ENCODE measurements around the gene THAP3.

Gene THAP3

DNA sequence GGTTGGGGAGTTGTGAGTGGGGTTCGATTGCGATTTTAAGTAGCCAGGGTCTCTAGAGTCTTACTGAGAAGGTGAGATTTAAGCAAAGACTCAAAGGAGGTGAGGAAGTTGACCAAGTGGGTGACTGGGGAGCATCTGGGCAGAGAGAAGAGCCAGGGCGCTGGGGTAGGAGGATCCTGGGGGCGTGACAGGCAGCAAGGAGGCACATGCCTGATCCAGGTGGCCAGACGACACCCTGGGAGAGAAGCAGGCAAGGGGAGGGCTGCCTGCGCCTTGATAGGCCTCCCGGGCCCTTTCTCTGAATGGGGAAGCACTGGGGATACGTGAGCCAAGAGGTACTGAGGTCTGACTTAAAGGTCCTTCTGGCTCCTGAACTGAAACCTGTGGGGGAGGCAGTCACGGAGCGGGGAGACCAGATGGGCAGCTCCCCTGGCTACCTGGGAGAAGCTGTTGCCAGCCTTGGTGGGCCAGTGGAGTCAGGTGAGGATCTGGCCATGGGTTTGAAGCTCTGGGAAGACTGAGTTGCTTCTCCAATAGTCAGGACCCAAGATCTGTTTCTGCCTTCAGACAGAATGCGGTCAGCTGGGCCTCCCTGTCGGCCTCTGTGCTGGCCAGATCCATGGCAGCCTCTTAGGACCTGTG, 39.5 kb upstream of the THAP3 start:
- no peaks in the 10 kb centered on the region for H3K27me3 ChIP-seq (ENCODE audit: control insufficient read depth, insufficient read depth, low read length)
- no peak overlapping the region for H3K9ac ChIP-seq (ENCODE audit: low read length)
- peaks cover 19% of the 10 kb centered on the region for H3K36me3 ChIP-seq (ENCODE audit: control insufficient read depth, insufficient read depth, low read length)
- no peak overlapping the region for H3K27ac ChIP-seq (ENCODE audit: low read depth, low read length)
- H3K4me1 ChIP-seq (ENCODE audit: control insufficient read depth, insufficient read depth, low read length): peaks cover 15% of the 10 kb centered on the region
- H3K4me3 ChIP-seq (ENCODE audit: low read length): no peak overlapping the region

DNA sequence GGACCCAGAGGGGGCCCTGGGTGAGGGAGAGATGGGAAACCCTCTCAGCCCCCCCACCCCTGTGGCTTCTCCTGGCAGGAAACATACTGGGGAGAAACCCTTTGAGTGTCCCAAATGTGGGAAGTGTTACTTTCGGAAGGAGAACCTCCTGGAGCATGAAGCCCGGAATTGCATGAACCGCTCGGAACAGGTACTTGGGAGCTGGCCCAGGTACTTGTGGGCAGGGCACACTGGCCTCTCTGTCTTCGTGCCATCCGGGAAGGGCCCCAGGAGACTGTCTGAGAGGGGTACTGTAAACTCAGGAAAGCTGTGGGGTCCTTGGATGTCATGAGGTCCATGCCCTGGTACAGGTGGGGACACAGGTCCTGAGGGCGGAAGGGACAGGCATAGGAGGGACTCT, 38.8 kb upstream of the THAP3 start:
- peaks cover 10% of the 10 kb centered on the region for H3K4me1 ChIP-seq (ENCODE audit: control insufficient read depth, insufficient read depth, low read length)
- no peak overlapping the region for H3K4me3 ChIP-seq (ENCODE audit: low read length)
- peaks cover 19% of the 10 kb centered on the region for H3K36me3 ChIP-seq (ENCODE audit: control insufficient read depth, insufficient read depth, low read length)
- no peaks in the 10 kb centered on the region for H3K27me3 ChIP-seq (ENCODE audit: control insufficient read depth, insufficient read depth, low read length)
- H3K27ac ChIP-seq (ENCODE audit: low read depth, low read length): peak overlapping the region; percentile 37
- no peak overlapping the region for H3K9ac ChIP-seq (ENCODE audit: low read length)

DNA sequence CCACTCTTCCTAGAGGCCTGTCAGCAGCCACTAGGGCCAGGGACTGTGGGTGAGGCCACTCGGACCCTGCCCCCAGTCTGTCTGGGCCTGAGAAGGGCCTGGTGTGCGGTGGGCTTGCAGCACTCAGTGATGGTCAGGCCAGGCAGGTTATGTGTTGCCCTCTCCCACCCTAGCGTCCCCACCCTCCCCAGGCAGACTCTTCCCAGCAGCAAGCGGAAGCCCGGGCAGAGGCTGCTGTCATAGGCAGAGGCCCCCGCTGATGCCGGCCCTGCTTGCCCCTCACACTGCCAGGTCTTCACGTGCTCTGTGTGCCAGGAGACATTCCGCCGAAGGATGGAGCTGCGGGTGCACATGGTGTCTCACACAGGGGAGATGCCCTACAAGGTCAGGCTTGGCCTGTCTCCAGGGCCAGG, 38.3 kb upstream of the THAP3 start:
- H3K27ac ChIP-seq (ENCODE audit: low read depth, low read length): peak overlapping the region; percentile 37
- no peak overlapping the region for H3K9ac ChIP-seq (ENCODE audit: low read length)
- H3K4me1 ChIP-seq (ENCODE audit: control insufficient read depth, insufficient read depth, low read length): peaks cover 9% of the 10 kb centered on the region

DNA sequence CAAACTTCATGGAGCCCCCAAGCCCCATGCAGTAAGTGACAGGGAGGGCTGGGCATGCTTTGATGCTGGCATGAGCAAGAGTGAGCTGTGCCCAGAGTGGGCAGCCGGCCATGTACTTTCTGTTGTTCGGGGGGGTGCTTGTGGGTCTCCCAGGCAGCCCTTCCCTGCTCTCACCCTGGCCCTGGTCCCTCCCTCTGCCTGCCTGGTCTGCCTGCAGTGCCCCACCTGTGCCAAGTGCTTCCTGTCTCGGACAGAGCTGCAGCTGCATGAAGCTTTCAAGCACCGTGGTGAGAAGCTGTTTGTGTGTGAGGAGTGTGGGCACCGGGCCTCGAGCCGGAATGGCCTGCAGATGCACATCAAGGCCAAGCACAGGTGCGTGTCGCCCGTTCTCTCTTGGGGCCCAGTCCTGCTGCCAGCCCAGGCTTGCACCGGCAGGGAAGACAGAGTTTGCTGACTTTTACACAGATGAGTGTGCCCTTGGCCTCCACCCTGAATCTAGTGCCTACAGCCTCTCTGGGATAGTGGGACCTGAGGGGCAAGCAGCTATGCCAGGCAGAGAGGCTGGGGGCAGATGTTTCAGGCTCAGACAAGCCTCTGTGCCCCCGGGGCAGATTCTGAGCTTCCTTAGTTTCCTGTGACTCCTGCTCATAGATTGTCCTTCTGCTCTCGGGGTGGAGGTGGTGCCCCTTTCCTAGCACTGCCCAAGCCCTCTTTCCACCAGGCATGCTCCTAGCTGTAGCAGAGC, 37.2 kb upstream of the THAP3 start:
- peaks cover 9% of the 10 kb centered on the region for H3K4me1 ChIP-seq (ENCODE audit: control insufficient read depth, insufficient read depth, low read length)
- H3K36me3 ChIP-seq (ENCODE audit: control insufficient read depth, insufficient read depth, low read length): peaks cover 22% of the 10 kb centered on the region
- H3K27ac ChIP-seq (ENCODE audit: low read depth, low read length): peak overlapping the region; percentile 57
- no peak overlapping the region for H3K4me3 ChIP-seq (ENCODE audit: low read length)
- no peak overlapping the region for H3K9ac ChIP-seq (ENCODE audit: low read length)
- no peaks in the 10 kb centered on the region for H3K27me3 ChIP-seq (ENCODE audit: control insufficient read depth, insufficient read depth, low read length)

More for the DNA sequence above, 38.3 kb upstream of the THAP3 start:
- Histone ChIP-seq H3K4me3 (ENCODE audit: low read length) (no peak overlapping the region), H3K36me3 (ENCODE audit: control insufficient read depth, insufficient read depth, low read length) (peaks cover 19% of the 10 kb centered on the region), H3K27me3 (ENCODE audit: control insufficient read depth, insufficient read depth, low read length) (no peaks in the 10 kb centered on the region)

DNA sequence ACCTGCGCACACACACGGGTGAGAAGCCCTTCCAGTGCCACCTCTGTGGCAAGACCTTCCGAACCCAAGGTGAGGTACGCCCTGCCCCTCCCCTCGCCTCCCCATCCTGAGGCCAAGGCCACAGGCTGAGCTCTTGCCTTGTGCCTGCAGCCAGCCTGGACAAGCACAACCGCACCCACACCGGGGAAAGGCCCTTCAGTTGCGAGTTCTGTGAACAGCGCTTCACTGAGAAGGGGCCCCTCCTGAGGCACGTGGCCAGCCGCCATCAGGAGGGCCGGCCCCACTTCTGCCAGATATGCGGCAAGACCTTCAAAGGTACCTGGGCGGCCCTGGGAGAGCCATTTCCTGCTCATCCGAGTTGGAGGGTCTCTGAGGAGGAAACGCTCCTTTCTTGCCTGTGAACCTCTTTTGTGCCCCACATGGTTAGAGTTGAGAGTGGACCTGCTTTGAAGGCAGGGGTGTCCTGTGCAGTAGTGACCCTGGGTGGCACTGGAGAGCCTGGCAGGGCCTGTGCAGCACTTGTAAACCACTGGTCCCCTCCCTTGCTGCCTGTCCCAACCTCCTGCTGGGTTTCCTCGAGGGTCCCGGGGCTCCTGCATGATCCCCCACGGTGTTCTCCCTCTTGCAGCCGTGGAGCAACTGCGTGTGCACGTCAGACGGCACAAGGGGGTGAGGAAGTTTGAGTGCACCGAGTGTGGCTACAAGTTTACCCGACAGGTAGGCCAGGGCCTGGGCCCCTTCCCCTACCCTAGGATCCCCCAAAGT, 36.4 kb upstream of the THAP3 start:
- H3K4me1 ChIP-seq (ENCODE audit: control insufficient read depth, insufficient read depth, low read length): peaks cover 9% of the 10 kb centered on the region
- H3K27ac ChIP-seq (ENCODE audit: low read depth, low read length): no peak overlapping the region
- H3K4me3 ChIP-seq (ENCODE audit: low read length): no peak overlapping the region
- H3K36me3 ChIP-seq (ENCODE audit: control insufficient read depth, insufficient read depth, low read length): peaks cover 30% of the 10 kb centered on the region
- H3K27me3 ChIP-seq (ENCODE audit: control insufficient read depth, insufficient read depth, low read length): no peaks in the 10 kb centered on the region
- no peak overlapping the region for H3K9ac ChIP-seq (ENCODE audit: low read length)

DNA sequence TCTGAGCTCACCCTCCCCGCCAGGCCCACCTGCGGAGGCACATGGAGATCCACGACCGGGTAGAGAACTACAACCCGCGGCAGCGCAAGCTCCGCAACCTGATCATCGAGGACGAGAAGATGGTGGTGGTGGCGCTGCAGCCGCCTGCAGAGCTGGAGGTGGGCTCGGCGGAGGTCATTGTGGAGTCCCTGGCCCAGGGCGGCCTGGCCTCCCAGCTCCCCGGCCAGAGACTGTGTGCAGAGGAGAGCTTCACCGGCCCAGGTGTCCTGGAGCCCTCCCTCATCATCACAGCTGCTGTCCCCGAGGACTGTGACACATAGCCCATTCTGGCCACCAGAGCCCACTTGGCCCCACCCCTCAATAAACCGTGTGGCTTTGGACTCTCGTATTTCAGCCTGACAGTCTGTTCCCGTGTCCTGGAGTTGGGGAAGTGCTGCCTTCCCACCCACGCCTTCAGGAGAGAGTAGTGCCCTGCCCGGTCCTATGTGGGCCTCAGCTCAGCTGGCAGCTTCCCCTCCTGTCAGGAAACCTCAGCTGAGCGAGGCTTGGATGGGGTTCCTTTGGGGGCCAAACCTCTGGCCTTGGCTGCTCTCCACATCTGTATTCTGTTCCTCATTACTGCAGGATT, 35.7 kb upstream of the THAP3 start:
- Histone ChIP-seq H3K4me3 (ENCODE audit: low read length) (no peak overlapping the region), H3K36me3 (ENCODE audit: control insufficient read depth, insufficient read depth, low read length) (peaks cover 37% of the 10 kb centered on the region), H3K27me3 (ENCODE audit: control insufficient read depth, insufficient read depth, low read length) (no peaks in the 10 kb centered on the region), H3K9ac (ENCODE audit: low read length) (no peak overlapping the region), H3K4me1 (ENCODE audit: control insufficient read depth, insufficient read depth, low read length) (peaks cover 9% of the 10 kb centered on the region), H3K27ac (ENCODE audit: low read depth, low read length) (no peak overlapping the region)

DNA sequence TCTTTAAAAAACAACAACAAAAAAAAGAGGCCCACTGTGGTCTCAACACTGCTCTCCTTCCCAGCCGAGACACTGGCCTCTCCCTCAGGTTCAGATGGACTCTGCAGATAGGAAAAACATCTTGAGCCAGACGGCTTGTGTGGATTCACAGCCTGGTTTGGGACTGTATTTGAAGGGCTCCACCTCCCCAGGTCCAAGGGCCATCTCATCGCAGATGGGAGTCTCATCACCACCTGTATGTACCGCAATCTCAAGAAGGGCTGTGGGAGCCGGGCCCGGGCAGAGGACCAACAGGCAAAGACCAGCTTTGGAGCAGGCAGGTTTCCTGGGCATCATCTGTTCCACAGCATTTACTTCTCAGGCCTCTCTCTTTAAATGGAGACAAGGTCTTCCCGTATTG, 34.6 kb upstream of the THAP3 start:
- H3K36me3 ChIP-seq (ENCODE audit: control insufficient read depth, insufficient read depth, low read length): peaks cover 41% of the 10 kb centered on the region
- no peak overlapping the region for H3K27ac ChIP-seq (ENCODE audit: low read depth, low read length)
- peaks cover 9% of the 10 kb centered on the region for H3K4me1 ChIP-seq (ENCODE audit: control insufficient read depth, insufficient read depth, low read length)
- no peak overlapping the region for H3K4me3 ChIP-seq (ENCODE audit: low read length)
- H3K9ac ChIP-seq (ENCODE audit: low read length): no peak overlapping the region
- no peaks in the 10 kb centered on the region for H3K27me3 ChIP-seq (ENCODE audit: control insufficient read depth, insufficient read depth, low read length)

DNA sequence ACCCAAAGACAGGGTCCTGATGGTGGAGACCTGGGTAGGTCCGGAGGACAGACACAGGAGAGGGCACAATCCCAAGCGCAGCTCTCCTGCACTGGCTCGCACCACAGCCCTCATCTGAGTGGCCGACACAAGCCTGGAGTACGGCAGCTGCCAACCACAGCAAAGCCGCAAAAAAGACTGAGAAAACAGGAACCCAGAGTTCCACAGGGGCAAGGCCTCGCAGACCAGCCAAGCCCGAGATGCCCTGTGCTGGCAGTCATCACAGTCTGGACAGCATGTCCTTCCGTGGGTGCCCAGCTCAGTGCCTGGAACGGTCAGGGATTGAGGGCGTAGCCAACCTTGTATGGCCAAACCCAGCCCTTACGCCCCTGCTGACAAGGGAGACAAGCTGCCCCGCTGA, 33.4 kb upstream of the THAP3 start:
- H3K9ac ChIP-seq (ENCODE audit: low read length): no peak overlapping the region
- peaks cover 52% of the 10 kb centered on the region for H3K36me3 ChIP-seq (ENCODE audit: control insufficient read depth, insufficient read depth, low read length)
- no peak overlapping the region for H3K4me3 ChIP-seq (ENCODE audit: low read length)
- peaks cover 11% of the 10 kb centered on the region for H3K4me1 ChIP-seq (ENCODE audit: control insufficient read depth, insufficient read depth, low read length)
- no peaks in the 10 kb centered on the region for H3K27me3 ChIP-seq (ENCODE audit: control insufficient read depth, insufficient read depth, low read length)
- H3K27ac ChIP-seq (ENCODE audit: low read depth, low read length): no peak overlapping the region

DNA sequence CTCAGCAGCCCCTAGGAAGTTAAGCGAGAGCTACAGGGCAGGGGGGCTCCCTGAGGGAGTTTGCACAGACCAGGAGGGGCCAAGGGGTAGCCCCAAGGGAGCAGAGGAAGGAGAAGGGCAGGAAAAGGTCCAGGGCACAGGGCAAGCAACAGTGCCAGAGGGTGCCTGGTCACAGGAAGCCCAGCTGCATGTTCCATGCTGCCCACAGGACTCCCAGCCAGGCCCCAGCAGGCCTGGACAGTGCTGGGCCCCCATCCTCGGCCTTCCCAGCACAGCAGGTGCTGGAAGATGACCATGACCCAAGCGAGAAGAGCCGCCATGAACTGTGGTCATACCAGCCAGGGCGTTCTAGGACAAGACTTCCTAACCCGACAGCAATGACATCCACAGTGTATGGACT, 33.0 kb upstream of the THAP3 start:
- no peak overlapping the region for H3K9ac ChIP-seq (ENCODE audit: low read length)
- no peak overlapping the region for H3K4me3 ChIP-seq (ENCODE audit: low read length)
- H3K27ac ChIP-seq (ENCODE audit: low read depth, low read length): no peak overlapping the region
- peaks cover 53% of the 10 kb centered on the region for H3K36me3 ChIP-seq (ENCODE audit: control insufficient read depth, insufficient read depth, low read length)
- no peaks in the 10 kb centered on the region for H3K27me3 ChIP-seq (ENCODE audit: control insufficient read depth, insufficient read depth, low read length)
- H3K4me1 ChIP-seq (ENCODE audit: control insufficient read depth, insufficient read depth, low read length): peaks cover 15% of the 10 kb centered on the region

DNA sequence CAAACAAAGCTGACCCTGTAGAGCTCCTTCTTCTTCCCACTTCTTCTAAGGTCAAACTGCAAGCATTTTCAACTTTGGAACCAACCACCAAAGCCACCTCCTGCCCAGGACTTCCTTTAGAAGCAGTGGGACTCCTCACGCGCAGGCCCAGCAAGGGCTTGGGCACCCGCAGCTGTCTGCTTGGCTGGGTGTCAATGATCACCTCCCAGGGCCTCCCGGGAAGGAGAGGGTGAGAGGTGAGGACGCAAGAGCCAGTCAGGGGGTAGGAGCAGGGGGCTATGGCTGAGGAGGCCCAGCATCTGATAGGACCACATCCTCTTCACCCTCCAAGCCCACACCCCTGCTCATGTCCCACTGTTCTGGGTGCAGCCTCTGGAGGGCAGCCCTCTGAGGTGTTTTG, 32.2 kb upstream of the THAP3 start:
- H3K27ac ChIP-seq (ENCODE audit: low read depth, low read length): no peak overlapping the region
- peaks cover 17% of the 10 kb centered on the region for H3K4me1 ChIP-seq (ENCODE audit: control insufficient read depth, insufficient read depth, low read length)

DNA sequence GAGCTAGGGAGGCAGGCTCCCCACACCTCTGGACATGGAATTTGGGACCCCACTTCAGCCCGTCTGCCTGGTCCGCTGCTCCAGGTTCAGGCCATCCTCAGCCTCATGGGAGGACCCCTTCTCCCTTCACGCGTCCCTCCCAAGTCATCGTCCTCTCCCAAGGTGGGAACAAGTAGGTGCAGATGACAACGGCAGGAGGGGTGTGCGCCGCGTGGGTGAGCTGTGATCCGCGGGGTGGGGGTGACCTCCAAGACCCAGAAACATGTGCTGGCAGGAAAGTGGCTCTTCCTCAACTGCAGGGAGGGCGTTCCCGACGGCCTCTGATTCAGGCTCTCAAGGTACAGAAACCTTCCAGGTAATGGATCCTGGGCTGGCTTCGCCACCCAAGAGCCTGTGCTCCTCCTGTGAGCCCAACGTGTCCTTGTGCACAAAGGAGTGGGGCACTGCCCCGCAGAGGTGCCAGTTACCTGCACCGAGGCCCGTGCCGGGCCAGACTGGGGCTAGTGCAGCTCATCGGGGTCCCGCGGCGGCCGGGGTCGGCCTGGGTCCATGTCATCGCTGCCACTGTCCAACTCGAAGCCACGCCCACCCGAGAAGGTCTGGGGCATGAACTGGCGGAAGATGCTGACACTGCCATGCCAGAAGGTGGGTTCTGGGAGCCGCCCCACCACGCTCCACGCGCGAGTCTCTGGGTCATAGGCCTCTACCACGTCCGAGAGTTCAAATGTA, 31.6 kb upstream of the THAP3 start:
- Histone ChIP-seq H3K4me3 (ENCODE audit: low read length) (no peak overlapping the region), H3K27me3 (ENCODE audit: control insufficient read depth, insufficient read depth, low read length) (no peaks in the 10 kb centered on the region), H3K4me1 (ENCODE audit: control insufficient read depth, insufficient read depth, low read length) (peaks cover 18% of the 10 kb centered on the region), H3K36me3 (ENCODE audit: control insufficient read depth, insufficient read depth, low read length) (peaks cover 51% of the 10 kb centered on the region), H3K9ac (ENCODE audit: low read length) (no peak overlapping the region), H3K27ac (ENCODE audit: low read depth, low read length) (no peak overlapping the region)

More for the DNA sequence above, 32.2 kb upstream of the THAP3 start:
- peaks cover 51% of the 10 kb centered on the region for H3K36me3 ChIP-seq (ENCODE audit: control insufficient read depth, insufficient read depth, low read length)
- no peak overlapping the region for H3K4me3 ChIP-seq (ENCODE audit: low read length)
- H3K9ac ChIP-seq (ENCODE audit: low read length): no peak overlapping the region
- no peaks in the 10 kb centered on the region for H3K27me3 ChIP-seq (ENCODE audit: control insufficient read depth, insufficient read depth, low read length)

DNA sequence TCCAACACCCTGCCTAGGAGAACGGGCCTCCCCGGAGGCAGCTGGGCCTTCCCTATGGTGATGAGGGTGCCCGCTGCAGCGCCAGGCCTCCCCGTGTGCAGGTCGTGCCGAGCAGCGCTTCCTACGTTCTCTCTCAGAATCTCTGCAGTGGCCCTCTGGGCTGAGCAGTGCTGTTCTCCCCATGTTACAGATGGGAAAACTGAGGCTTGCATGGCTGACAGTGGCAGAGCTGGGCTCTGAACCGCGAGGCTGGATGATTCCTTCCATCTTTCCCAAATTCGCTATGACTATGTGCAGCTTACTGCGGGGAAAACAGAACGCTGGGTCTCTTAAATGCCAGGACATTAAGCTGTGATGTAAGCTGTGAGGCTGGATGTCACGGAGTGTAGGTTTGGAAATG, 30.9 kb upstream of the THAP3 start:
- peaks cover 47% of the 10 kb centered on the region for H3K36me3 ChIP-seq (ENCODE audit: control insufficient read depth, insufficient read depth, low read length)
- no peaks in the 10 kb centered on the region for H3K27me3 ChIP-seq (ENCODE audit: control insufficient read depth, insufficient read depth, low read length)
- no peak overlapping the region for H3K27ac ChIP-seq (ENCODE audit: low read depth, low read length)
- peaks cover 18% of the 10 kb centered on the region for H3K4me1 ChIP-seq (ENCODE audit: control insufficient read depth, insufficient read depth, low read length)
- no peak overlapping the region for H3K9ac ChIP-seq (ENCODE audit: low read length)
- no peak overlapping the region for H3K4me3 ChIP-seq (ENCODE audit: low read length)

Data from rectal smooth muscle tissue (tissue), 1 donor.